H9 (cell line): ENCODE results near the gene PLIN3. TPM values are rescaled to one million over a fixed set of nuclear protein-coding genes. Genes with fewer than 3 reads are reported as not detected.

Source experiments
- DNase-seq: peaks from one replicate; pipeline ENCODE4 v3.0.0-alpha.2; 2017
- H2AFZ ChIP-seq: one replicate; pipeline ENCODE4 v1.6.1; 2013; ENCODE audit warnings: mild to moderate bottlenecking, low read length, control low read depth, moderate library complexity
- H2AK5ac ChIP-seq: 2 replicates; pipeline ENCODE4 v1.6.1; 2013; ENCODE audit warnings: low read length, control low read depth, mixed read lengths; ENCODE audit not compliant: insufficient read length
- H2BK120ac ChIP-seq: one replicate; pipeline ENCODE4 v1.6.1; 2013; ENCODE audit warnings: low read depth, mild to moderate bottlenecking, low read length, control low read depth, inconsistent platforms; ENCODE audit not compliant: poor library complexity, severe bottlenecking
- H2BK12ac ChIP-seq: 2 replicates; pipeline ENCODE4 v1.6.1; 2013; ENCODE audit warnings: low read length, control low read depth, mixed read lengths, low read depth; ENCODE audit not compliant: insufficient read length
- H2BK15ac ChIP-seq: 2 replicates; pipeline ENCODE4 v1.6.1; 2013; ENCODE audit warnings: low read depth, low read length, control low read depth
- H2BK20ac ChIP-seq: one replicate; pipeline ENCODE4 v1.6.1; 2013; ENCODE audit warnings: low read depth, mild to moderate bottlenecking, low read length, control low read depth, inconsistent platforms; ENCODE audit not compliant: poor library complexity, severe bottlenecking
- H2BK5ac ChIP-seq: 2 replicates; pipeline ENCODE4 v1.6.1; 2013; ENCODE audit warnings: low read length, control low read depth, mixed read lengths; ENCODE audit not compliant: insufficient read length
- H3K14ac ChIP-seq: 2 replicates; pipeline ENCODE4 v1.6.1; 2013; ENCODE audit warnings: low read length, control low read depth; ENCODE audit not compliant: insufficient read depth
- H3K18ac ChIP-seq: 2 replicates; pipeline ENCODE4 v1.6.1; 2013; ENCODE audit warnings: low read depth, mild to moderate bottlenecking, mixed read lengths, low read length, control low read depth; ENCODE audit not compliant: insufficient read length
- H3K23ac ChIP-seq: 2 replicates; pipeline ENCODE4 v1.6.1; 2013; ENCODE audit warnings: low read length, control low read depth, mixed read lengths, low read depth; ENCODE audit not compliant: insufficient read length
- H3K23me2 ChIP-seq: 2 replicates; pipeline ENCODE4 v1.6.1; 2013; ENCODE audit warnings: low read depth, mild to moderate bottlenecking, mixed read lengths, low read length, control low read depth; ENCODE audit not compliant: insufficient read length, poor library complexity, severe bottlenecking
- H3K27ac ChIP-seq: 2 replicates; pipeline ENCODE4 v1.5.1; 2013; ENCODE audit warnings: low read length, control low read depth, mixed read lengths, low read depth; ENCODE audit not compliant: insufficient read length
- H3K27me3 ChIP-seq: 2 replicates; pipeline ENCODE4 v1.6.1; 2013; ENCODE audit warnings: low read length, control low read depth, inconsistent platforms; ENCODE audit not compliant: insufficient read depth
- H3K4ac ChIP-seq: 2 replicates; pipeline ENCODE4 v1.6.1; 2013; ENCODE audit warnings: low read depth, mild to moderate bottlenecking, control low read depth, inconsistent platforms, low read length, moderate library complexity
- H3K4me1 ChIP-seq: 2 replicates; pipeline ENCODE4 v1.6.1; 2013; ENCODE audit warnings: low read length, control low read depth, inconsistent platforms; ENCODE audit not compliant: insufficient read depth
- H3K4me2 ChIP-seq: 2 replicates; pipeline ENCODE4 v1.6.1; 2013; ENCODE audit warnings: low read length, control low read depth, mixed read lengths; ENCODE audit not compliant: insufficient read length, insufficient read depth
- H3K56ac ChIP-seq: 2 replicates; pipeline ENCODE4 v1.6.1; 2013; ENCODE audit warnings: low read depth, mild to moderate bottlenecking, mixed read lengths, low read length, control low read depth; ENCODE audit not compliant: insufficient read length
- H3K79me1 ChIP-seq: 2 replicates; pipeline ENCODE4 v1.6.1; 2013; ENCODE audit warnings: low read depth, mild to moderate bottlenecking, moderate library complexity, low read length, control low read depth, inconsistent platforms; ENCODE audit not compliant: insufficient read depth, poor library complexity, severe bottlenecking
- H3K79me2 ChIP-seq: 2 replicates; pipeline ENCODE4 v1.6.1; 2013; ENCODE audit warnings: low read length, control low read depth, inconsistent platforms; ENCODE audit not compliant: insufficient read depth
- H3K9ac ChIP-seq: 2 replicates; pipeline ENCODE4 v1.6.1; 2013; ENCODE audit warnings: low read length, control low read depth, mixed read lengths; ENCODE audit not compliant: insufficient read length; ENCODE audit errors: extremely low read depth
- H3K9me3 ChIP-seq: one replicate; pipeline ENCODE4 v1.6.1; 2013; ENCODE audit warnings: low read depth, low read length, inconsistent platforms; ENCODE audit not compliant: control insufficient read depth
- H3T11ph ChIP-seq: one replicate; pipeline ENCODE4 v1.6.1; 2013; ENCODE audit warnings: mild to moderate bottlenecking, low read length, control low read depth, inconsistent platforms
- H4K20me1 ChIP-seq: one replicate; pipeline ENCODE4 v1.6.1; 2013; ENCODE audit not compliant: control insufficient read depth, insufficient read length, insufficient read depth
- H4K5ac ChIP-seq: 2 replicates; pipeline ENCODE4 v1.6.1; 2013; ENCODE audit warnings: low read depth, mild to moderate bottlenecking, mixed read lengths, low read length, control low read depth; ENCODE audit not compliant: insufficient read length
- H4K8ac ChIP-seq: replicated peaks from 2 replicates; pipeline ENCODE4 v1.6.1; 2013; ENCODE audit warnings: low read length, control low read depth, mixed read lengths, low read depth; ENCODE audit not compliant: insufficient read length
- H4K91ac ChIP-seq: 2 replicates; pipeline ENCODE4 v1.6.1; 2013; ENCODE audit warnings: low read depth, mild to moderate bottlenecking, moderate library complexity, mixed read lengths, low read length, control low read depth; ENCODE audit not compliant: insufficient read length
- H3K27ac Mint-ChIP-seq, 3 experiments: 2 replicates in 2 of 3; 3 replicates in 1 of 3; pipeline ENCODE4 v1.8.0; 2020 to 2021; ENCODE audit warnings: mixed read lengths in 3 of 3, mild to moderate bottlenecking in 1 of 3, moderate library complexity in 1 of 3
- H3K27me3 Mint-ChIP-seq: 2 replicates; pipeline ENCODE4 v1.8.0; 2021; ENCODE audit warnings: low read depth, mild to moderate bottlenecking, moderate library complexity, mixed read lengths
- H3K36me3 Mint-ChIP-seq, 3 experiments: 2 replicates in 2 of 3; 3 replicates in 1 of 3; pipeline ENCODE4 v1.8.0; 2020 to 2021; ENCODE audit warnings: low read depth in 3 of 3, mixed read lengths in 3 of 3; ENCODE audit not compliant: insufficient read depth in 1 of 3
- H3K4me1 Mint-ChIP-seq, 2 experiments: 2 replicates each; pipeline ENCODE4 v1.8.0; 2020; ENCODE audit warnings: mixed read lengths in 2 of 2
- H3K4me3 Mint-ChIP-seq, 2 experiments: 2 replicates in 1 of 2; 3 replicates in 1 of 2; pipeline ENCODE4 v1.8.0; 2020 to 2021; ENCODE audit warnings: mild to moderate bottlenecking in 2 of 2, mixed read lengths in 2 of 2, moderate library complexity in 1 of 2
- H3K9me3 Mint-ChIP-seq, 2 experiments: 2 replicates in 1 of 2; 3 replicates in 1 of 2; pipeline ENCODE4 v1.8.0; 2020; ENCODE audit warnings: mild to moderate bottlenecking in 2 of 2, mixed read lengths in 2 of 2, moderate library complexity in 1 of 2
- whole genome bisulfite sequencing: extraction: QIAGEN DNeasy Blood & Tissue Kit; methylation state at CpG from one replicate; pipeline ENCODE4 v1.1.7; 2013; ENCODE audit warnings: missing lambda C conversion rate, low lambda C conversion rate, mixed read lengths; ENCODE audit not compliant: insufficient read length; ENCODE audit errors: extremely low coverage; 5-methylcytosine and 5-hydroxymethylcytosine counted together
- total RNA-seq: library from RNA; stranded (reverse); gene quantifications from 2 replicates; pipeline ENCODE4 v1.2.1, GENCODE V29; 2021
- TF ChIP-seq, protein P1 (sequence below): fragments of 200-600 bp; sonication (generic); conservative IDR thresholded peaks from 3 replicates; pipeline ENCODE4 v1.8.0; 2021; ENCODE audit warnings: antibody characterized with exemption, mild to moderate bottlenecking

PLIN3 gene
- total RNA-seq, 1 experiment from 2014 or later = 61.8 TPM

DNA sequence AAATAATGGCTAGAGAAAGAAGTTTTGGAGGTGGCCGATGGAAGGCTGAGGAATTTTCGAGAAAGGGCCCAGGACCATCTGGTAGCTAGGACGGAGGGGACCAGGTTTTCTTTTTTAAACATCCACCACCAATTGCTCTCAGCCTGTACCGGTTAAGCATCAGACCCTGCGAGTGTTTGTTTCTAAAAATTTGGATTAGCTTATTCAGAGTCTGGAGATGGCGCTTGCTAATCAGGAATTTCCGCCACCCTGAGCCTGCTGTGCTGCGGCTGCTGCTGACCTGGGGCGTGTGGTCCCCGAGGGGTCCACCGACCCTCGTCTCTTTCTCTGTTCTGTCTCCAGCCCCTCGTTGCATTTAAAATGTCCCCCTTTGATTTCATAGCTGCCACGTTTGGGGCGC, 43.8 kb upstream of the PLIN3 start:
- DNase-seq = no peak
- no peaks in the 10 kb centered on the region for H3K9me3 Mint-ChIP-seq

More for the DNA sequence above, 43.8 kb upstream of the PLIN3 start:
- peak overlapping the region; percentile 74 for H3K4me2 ChIP-seq
- no peak overlapping the region for H3K27ac ChIP-seq
- no peak overlapping the region for H4K5ac ChIP-seq
- no peak overlapping the region for H3T11ph ChIP-seq
- Mint-ChIP-seq H3K27ac (peak overlapping the region; percentile 64 to 83 (median 81); a peak in 4 of 7 replicates), H3K36me3 (peaks cover 12 to 55% (median 43%) of the 10 kb centered on the region in 3 experiments; a peak in 6 of 7 replicates), H3K4me3 (peak overlapping the region; percentile 79 to 89), H3K4me1 (peaks cover 34 to 35% of the 10 kb centered on the region in 2 experiments), H3K27me3 (peaks cover 21% of the 10 kb centered on the region)
- no peak overlapping the region for H2AFZ ChIP-seq
- no peak overlapping the region for H4K91ac ChIP-seq
- H3K9me3 ChIP-seq = no peaks in the 10 kb centered on the region
- no peak overlapping the region for H3K23ac ChIP-seq
- no peak overlapping the region for H3K18ac ChIP-seq
- H3K4me1 ChIP-seq = no peaks in the 10 kb centered on the region; the same call in 1 of the 2 replicates
- no peak overlapping the region for H4K8ac ChIP-seq
- no peak overlapping the region for H2BK12ac ChIP-seq
- no peak overlapping the region for H3K14ac ChIP-seq
- TF ChIP-seq, protein P1, sequence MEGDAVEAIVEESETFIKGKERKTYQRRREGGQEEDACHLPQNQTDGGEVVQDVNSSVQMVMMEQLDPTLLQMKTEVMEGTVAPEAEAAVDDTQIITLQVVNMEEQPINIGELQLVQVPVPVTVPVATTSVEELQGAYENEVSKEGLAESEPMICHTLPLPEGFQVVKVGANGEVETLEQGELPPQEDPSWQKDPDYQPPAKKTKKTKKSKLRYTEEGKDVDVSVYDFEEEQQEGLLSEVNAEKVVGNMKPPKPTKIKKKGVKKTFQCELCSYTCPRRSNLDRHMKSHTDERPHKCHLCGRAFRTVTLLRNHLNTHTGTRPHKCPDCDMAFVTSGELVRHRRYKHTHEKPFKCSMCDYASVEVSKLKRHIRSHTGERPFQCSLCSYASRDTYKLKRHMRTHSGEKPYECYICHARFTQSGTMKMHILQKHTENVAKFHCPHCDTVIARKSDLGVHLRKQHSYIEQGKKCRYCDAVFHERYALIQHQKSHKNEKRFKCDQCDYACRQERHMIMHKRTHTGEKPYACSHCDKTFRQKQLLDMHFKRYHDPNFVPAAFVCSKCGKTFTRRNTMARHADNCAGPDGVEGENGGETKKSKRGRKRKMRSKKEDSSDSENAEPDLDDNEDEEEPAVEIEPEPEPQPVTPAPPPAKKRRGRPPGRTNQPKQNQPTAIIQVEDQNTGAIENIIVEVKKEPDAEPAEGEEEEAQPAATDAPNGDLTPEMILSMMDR = no peak
- no peaks in the 10 kb centered on the region for H3K27me3 ChIP-seq
- no CpG with 5 or more reads among the region's 15 CpGs for WGBS
- no peak overlapping the region for H3K9ac ChIP-seq
- no peak overlapping the region for H2BK15ac ChIP-seq
- no peak overlapping the region for H3K4ac ChIP-seq
- peaks cover 4% of the 10 kb centered on the region for H4K20me1 ChIP-seq
- H2AK5ac ChIP-seq = no peak overlapping the region
- H3K79me1 ChIP-seq = no peaks in the 10 kb centered on the region
- H3K79me2 ChIP-seq = peaks cover 18% of the 10 kb centered on the region; the same call in 1 of the 2 replicates
- H3K56ac ChIP-seq = no peak overlapping the region
- H2BK5ac ChIP-seq = no peak overlapping the region
- H2BK120ac ChIP-seq = no peak overlapping the region
- no peak overlapping the region for H2BK20ac ChIP-seq
- peaks cover 7% of the 10 kb centered on the region for H3K23me2 ChIP-seq
